WTC11 (cell line): ENCODE measurements around the gene DUS1L.

Source experiments
- CTCF ChIP-seq: fragments of 200-600 bp; IDR thresholded peaks from 2 replicates; pipeline ENCODE4 v1.8.0; 2022; ENCODE audit warnings: antibody characterized with exemption
- FOXJ3 ChIP-seq: sonication (generic); formaldehyde crosslinking; IDR thresholded peaks from 2 replicates; pipeline ENCODE4 v1.9.0; 2021; ENCODE audit warnings: missing genetic modification reagents, mild to moderate bottlenecking, borderline replicate concordance
- FOXP4 ChIP-seq: sonication (generic); formaldehyde crosslinking; IDR thresholded peaks from 2 replicates; pipeline ENCODE4 v1.8.0; 2022; ENCODE audit warnings: mild to moderate bottlenecking, missing genetic modification reagents
- IRF1 ChIP-seq: sonication (generic); formaldehyde crosslinking; IDR thresholded peaks from 2 replicates; pipeline ENCODE4 v1.8.0; 2023; ENCODE audit warnings: missing genetic modification reagents
- JAZF1 ChIP-seq: fragments of 250-450 bp; sonication (Bioruptor Pico); IDR thresholded peaks from 2 replicates; pipeline ENCODE4 v1.9.0; 2021; ENCODE audit warnings: moderate library complexity, mild to moderate bottlenecking, inconsistent platforms
- KAT7 ChIP-seq: sonication (generic); formaldehyde crosslinking; IDR thresholded peaks from 2 replicates; pipeline ENCODE4 v1.8.1; 2023; ENCODE audit warnings: missing genetic modification reagents, mild to moderate bottlenecking, borderline replicate concordance
- NR2C2 ChIP-seq: sonication (generic); formaldehyde crosslinking; IDR thresholded peaks from 2 replicates; pipeline ENCODE4 v1.8.0; 2022; ENCODE audit warnings: mild to moderate bottlenecking, missing genetic modification reagents
- NR3C1 ChIP-seq: sonication (generic); formaldehyde crosslinking; conservative IDR thresholded peaks from 2 replicates; pipeline ENCODE4 v1.8.1; 2023; ENCODE audit warnings: low read depth, mild to moderate bottlenecking, missing genetic modification reagents
- PRRX2 ChIP-seq: fragments of 250-450 bp; sonication (Bioruptor Pico); IDR thresholded peaks from 2 replicates; pipeline ENCODE4 v1.8.0; 2021; ENCODE audit warnings: mild to moderate bottlenecking
- RELA ChIP-seq: sonication (generic); formaldehyde crosslinking; IDR thresholded peaks from 2 replicates; pipeline ENCODE4 v1.8.1; 2022; ENCODE audit warnings: missing genetic modification reagents, mild to moderate bottlenecking, borderline replicate concordance
- USF2 ChIP-seq: sonication (generic); formaldehyde crosslinking; IDR thresholded peaks from 2 replicates; pipeline ENCODE4 v1.8.1; 2023; ENCODE audit warnings: mild to moderate bottlenecking, missing genetic modification reagents, moderate library complexity
- ZNF232 ChIP-seq: sonication (generic); formaldehyde crosslinking; IDR thresholded peaks from 2 replicates; pipeline ENCODE4 v1.8.0; 2022; ENCODE audit warnings: mild to moderate bottlenecking, missing genetic modification reagents
- ZNF263 ChIP-seq: sonication (generic); formaldehyde crosslinking; IDR thresholded peaks from 2 replicates; pipeline ENCODE4 v1.8.1; 2022; ENCODE audit warnings: low read depth, mild to moderate bottlenecking, moderate library complexity, missing genetic modification reagents
- ZNF423 ChIP-seq: fragments of 250-450 bp; sonication (Bioruptor Pico); IDR thresholded peaks from 2 replicates; pipeline ENCODE4 v2.1.2; 2022; ENCODE audit warnings: mild to moderate bottlenecking, moderate library complexity

GRCh38 chr17:82029990-82030469 is 35.6 kb downstream of the DUS1L start:
- TF ChIP-seq RELA (CRISPR knock-in tag) (no peak), CTCF (no peak), JAZF1 (CRISPR knock-in tag) (no peak), FOXJ3 (CRISPR knock-in tag) (no peak), NR2C2 (CRISPR knock-in tag) (no peak), PRRX2 (CRISPR knock-in tag) (no peak), ZNF263 (CRISPR knock-in tag) (no peak), USF2 (no peak), KAT7 (CRISPR knock-in tag) (no peak), IRF1 (no peak), ZNF232 (CRISPR knock-in tag) (no peak), ZNF423 (CRISPR knock-in tag) (no peak), FOXP4 (CRISPR knock-in tag) (no peak), NR3C1 (CRISPR knock-in tag) (no peak)
